Measurements from ENCODE around the gene AP1G1. TPM values are rescaled to one million over a fixed set of nuclear protein-coding genes. Genes with fewer than 3 reads are reported as not detected.

AP1G1 gene
- 100 to 1,000 TPM; 104 to 270 (median 121) TPM for total RNA-seq

- Histone ChIP-seq H3K36me3 (no peaks in the 10 kb centered on the region), H3K27ac (peak within 1 kb of the TSS; percentile 95 to 100 (median 100)), H3K27me3 (no peaks in the 10 kb centered on the region), H3K4me1 (peaks cover 12 to 40% (median 23%) of the 10 kb centered on the region in 4 donors), H3K4me3 (peak within 1 kb of the TSS; percentile 94 to 100 (median 96)), H3K9me3 (no peaks in the 10 kb centered on the region)
- DNase-seq: peak; percentile 96
- intact Hi-C loops (cut with DNase I; ENCODE audit: low total_unique reads) (loop anchor here (5.0 kb wide), 1 partner anchor 327 kb away; no protein-coding TSS in a partner anchor), in situ Hi-C loops (cut with MboI; ENCODE audit: low pct_ligation_motif_present in 1 of 4, low pct_unique_long_range_greater_than_20kb in 1 of 4, low sequenced_read_pairs in 3 of 4) (loop anchor here in 1 of 4 donors (10.0 kb wide), 1 partner anchor 76 kb away; the partner anchor contains the start of gene ZNF821)
- TF ChIP-seq EP300 (IDR thresholded peaks at IDR 0.05; ENCODE audit: low read depth): peak; percentile 43
- peak; percentile 70 for TF ChIP-seq POLR2A (IDR thresholded peaks at IDR 0.05)
- TF ChIP-seq, protein P1, sequence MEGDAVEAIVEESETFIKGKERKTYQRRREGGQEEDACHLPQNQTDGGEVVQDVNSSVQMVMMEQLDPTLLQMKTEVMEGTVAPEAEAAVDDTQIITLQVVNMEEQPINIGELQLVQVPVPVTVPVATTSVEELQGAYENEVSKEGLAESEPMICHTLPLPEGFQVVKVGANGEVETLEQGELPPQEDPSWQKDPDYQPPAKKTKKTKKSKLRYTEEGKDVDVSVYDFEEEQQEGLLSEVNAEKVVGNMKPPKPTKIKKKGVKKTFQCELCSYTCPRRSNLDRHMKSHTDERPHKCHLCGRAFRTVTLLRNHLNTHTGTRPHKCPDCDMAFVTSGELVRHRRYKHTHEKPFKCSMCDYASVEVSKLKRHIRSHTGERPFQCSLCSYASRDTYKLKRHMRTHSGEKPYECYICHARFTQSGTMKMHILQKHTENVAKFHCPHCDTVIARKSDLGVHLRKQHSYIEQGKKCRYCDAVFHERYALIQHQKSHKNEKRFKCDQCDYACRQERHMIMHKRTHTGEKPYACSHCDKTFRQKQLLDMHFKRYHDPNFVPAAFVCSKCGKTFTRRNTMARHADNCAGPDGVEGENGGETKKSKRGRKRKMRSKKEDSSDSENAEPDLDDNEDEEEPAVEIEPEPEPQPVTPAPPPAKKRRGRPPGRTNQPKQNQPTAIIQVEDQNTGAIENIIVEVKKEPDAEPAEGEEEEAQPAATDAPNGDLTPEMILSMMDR (IDR thresholded peaks at IDR 0.05): no peak
- TF ChIP-seq POLR2AphosphoS5 (IDR thresholded peaks at IDR 0.05): peak; percentile 52 to 89 (median 84)
- WGBS, 2 donors (ENCODE audit: low coverage in 1 of 2): 0% methylated on average over 52 of the region's 54 CpGs; no CpG with 5 or more reads in 1 of the 2 donors
Measured at GRCh38 chr16:71808593-71809459, at the start of gene AP1G1. TSS of gene AP1G1 (minus strand) at chr16:71808834. CDS start at chr16:71789479, 19,355 bp downstream.

GRCh38 chr16:71855937-71856662 is 47.5 kb upstream of the AP1G1 start:
- in situ Hi-C loops (cut with MboI; ENCODE audit: low pct_ligation_motif_present in 1 of 4, low pct_unique_long_range_greater_than_20kb in 1 of 4, low sequenced_read_pairs in 3 of 4) (no loop called here), intact Hi-C loops (cut with DNase I; ENCODE audit: low total_unique reads) (no loop called here)
- WGBS, 2 donors (ENCODE audit: low coverage in 1 of 2): 80 to 83% methylated on average over 1 to 5 of the region's 5 CpGs
- Histone ChIP-seq H3K27me3 (no peaks in the 10 kb centered on the region), H3K9me3 (no peaks in the 10 kb centered on the region), H3K27ac (no peak overlapping the region), H3K4me3 (no peak overlapping the region), H3K36me3 (peaks cover 0 to 4% (median 0%) of the 10 kb centered on the region in 4 donors), H3K4me1 (peaks cover 0 to 6% (median 0%) of the 10 kb centered on the region in 4 donors)
- no peak for DNase-seq
- TF ChIP-seq POLR2A (IDR thresholded peaks at IDR 0.05) (no peak), POLR2AphosphoS5 (IDR thresholded peaks at IDR 0.05) (no peak), EP300 (IDR thresholded peaks at IDR 0.05; ENCODE audit: low read depth) (no peak)
- TF ChIP-seq, protein P1 (IDR thresholded peaks at IDR 0.05): no peak

DNA sequence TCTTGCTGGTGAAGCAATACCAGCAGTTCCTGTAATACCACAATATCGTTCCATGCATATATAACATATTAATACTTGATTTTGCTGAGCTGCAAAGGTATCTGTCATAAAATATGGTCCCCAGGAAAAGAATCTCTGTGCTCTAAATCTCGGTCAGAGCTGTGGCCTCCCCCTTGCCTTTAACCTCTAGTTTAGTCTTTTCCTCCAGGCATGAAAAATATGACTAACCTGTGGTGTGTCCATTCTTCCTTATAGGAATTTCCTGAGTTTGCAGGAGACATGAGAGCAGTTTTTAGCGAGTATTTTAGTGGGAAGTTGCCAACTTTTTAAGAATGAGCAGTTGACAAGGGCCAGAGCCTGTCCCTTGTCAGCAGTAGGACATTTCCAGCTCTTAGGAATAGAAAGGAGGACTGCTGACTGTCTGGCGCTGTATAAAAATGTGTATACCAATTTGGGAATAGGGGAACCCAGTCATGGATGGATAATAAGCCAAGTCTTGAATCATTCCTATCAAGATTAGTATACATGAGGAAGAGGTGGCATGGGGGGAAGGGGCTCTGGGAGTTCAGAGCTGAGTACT is 45.8 kb upstream of the AP1G1 start:
- Histone ChIP-seq H3K36me3 (peaks cover 0 to 10% (median 4%) of the 10 kb centered on the region in 4 donors), H3K4me1 (peaks cover 0 to 6% (median 0%) of the 10 kb centered on the region in 4 donors), H3K27ac (peak overlapping the region in 1 of 4 donors; percentile 44), H3K27me3 (no peaks in the 10 kb centered on the region), H3K4me3 (no peak overlapping the region), H3K9me3 (no peaks in the 10 kb centered on the region)
- 86% methylated on average over 3 to 4 of the region's 4 CpGs for WGBS, 2 donors (ENCODE audit: low coverage in 1 of 2)
- in situ Hi-C loops (cut with MboI; ENCODE audit: low pct_ligation_motif_present in 1 of 4, low pct_unique_long_range_greater_than_20kb in 1 of 4, low sequenced_read_pairs in 3 of 4): no loop called here
- intact Hi-C loops (cut with DNase I; ENCODE audit: low total_unique reads): no loop called here
- DNase-seq: no peak
- no peak for TF ChIP-seq POLR2A (IDR thresholded peaks at IDR 0.05)
- no peak for TF ChIP-seq POLR2AphosphoS5 (IDR thresholded peaks at IDR 0.05)
- no peak for TF ChIP-seq EP300 (IDR thresholded peaks at IDR 0.05; ENCODE audit: low read depth)
- TF ChIP-seq, protein P1 (IDR thresholded peaks at IDR 0.05): no peak
